ENCODE results near the gene GYS1. TPM values are rescaled to one million over a fixed set of nuclear protein-coding genes. Genes with fewer than 3 reads are reported as not detected.
"Not testable (repeated sequence)": the region's sequence is repeated elsewhere in the genome, so short reads cannot be mapped to it uniquely, and the experiment has no call there.

GYS1 gene
- total RNA-seq, 1 donor from 2014 or later, result 24.8 TPM

DNA sequence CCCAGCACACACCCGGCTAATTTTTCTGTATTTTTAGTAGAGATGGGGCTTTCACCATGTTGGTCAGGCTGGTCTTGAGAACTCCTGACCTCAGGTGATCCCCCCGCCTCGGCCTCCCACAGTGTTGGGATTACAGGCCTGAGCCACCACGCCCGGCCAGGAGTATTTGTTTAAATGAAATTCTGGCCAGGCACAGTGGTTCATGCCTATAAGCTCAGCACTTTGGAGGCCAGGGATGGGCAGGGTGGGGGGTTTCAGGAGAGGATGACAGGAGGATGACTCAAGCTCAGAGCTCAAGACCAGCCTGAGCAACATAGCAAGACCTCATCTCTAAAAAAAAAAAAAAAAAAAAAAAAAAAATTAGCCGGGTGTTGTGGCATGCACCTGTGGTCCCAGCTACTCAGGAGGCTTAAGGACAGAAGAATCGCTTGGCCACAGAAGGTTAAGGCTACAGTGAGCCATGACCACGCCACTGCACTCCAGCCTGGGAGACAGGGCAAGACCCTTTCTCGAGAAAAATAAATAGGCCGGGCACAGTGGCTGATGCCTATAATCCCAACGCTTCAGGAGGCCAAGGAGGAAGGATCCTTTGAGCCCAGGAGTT, 67.8 kb downstream of the GYS1 start:
- TF ChIP-seq, protein P1, sequence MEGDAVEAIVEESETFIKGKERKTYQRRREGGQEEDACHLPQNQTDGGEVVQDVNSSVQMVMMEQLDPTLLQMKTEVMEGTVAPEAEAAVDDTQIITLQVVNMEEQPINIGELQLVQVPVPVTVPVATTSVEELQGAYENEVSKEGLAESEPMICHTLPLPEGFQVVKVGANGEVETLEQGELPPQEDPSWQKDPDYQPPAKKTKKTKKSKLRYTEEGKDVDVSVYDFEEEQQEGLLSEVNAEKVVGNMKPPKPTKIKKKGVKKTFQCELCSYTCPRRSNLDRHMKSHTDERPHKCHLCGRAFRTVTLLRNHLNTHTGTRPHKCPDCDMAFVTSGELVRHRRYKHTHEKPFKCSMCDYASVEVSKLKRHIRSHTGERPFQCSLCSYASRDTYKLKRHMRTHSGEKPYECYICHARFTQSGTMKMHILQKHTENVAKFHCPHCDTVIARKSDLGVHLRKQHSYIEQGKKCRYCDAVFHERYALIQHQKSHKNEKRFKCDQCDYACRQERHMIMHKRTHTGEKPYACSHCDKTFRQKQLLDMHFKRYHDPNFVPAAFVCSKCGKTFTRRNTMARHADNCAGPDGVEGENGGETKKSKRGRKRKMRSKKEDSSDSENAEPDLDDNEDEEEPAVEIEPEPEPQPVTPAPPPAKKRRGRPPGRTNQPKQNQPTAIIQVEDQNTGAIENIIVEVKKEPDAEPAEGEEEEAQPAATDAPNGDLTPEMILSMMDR (IDR thresholded peaks at IDR 0.05; ENCODE audit: insufficient read depth, low read length, poor library complexity, severe bottlenecking), result no peak
- DNase-seq (ENCODE audit: low read depth), result peak; percentile 71
- H3K4me3 ChIP-seq (ENCODE audit: low read depth, low read length), result no peak overlapping the region
- H3K36me3 ChIP-seq (ENCODE audit: control insufficient read depth, insufficient read depth, low read length), result no peaks in the 10 kb centered on the region
- no peaks in the 10 kb centered on the region for H3K27me3 ChIP-seq (ENCODE audit: control insufficient read depth, insufficient read depth, low read length)

DNA sequence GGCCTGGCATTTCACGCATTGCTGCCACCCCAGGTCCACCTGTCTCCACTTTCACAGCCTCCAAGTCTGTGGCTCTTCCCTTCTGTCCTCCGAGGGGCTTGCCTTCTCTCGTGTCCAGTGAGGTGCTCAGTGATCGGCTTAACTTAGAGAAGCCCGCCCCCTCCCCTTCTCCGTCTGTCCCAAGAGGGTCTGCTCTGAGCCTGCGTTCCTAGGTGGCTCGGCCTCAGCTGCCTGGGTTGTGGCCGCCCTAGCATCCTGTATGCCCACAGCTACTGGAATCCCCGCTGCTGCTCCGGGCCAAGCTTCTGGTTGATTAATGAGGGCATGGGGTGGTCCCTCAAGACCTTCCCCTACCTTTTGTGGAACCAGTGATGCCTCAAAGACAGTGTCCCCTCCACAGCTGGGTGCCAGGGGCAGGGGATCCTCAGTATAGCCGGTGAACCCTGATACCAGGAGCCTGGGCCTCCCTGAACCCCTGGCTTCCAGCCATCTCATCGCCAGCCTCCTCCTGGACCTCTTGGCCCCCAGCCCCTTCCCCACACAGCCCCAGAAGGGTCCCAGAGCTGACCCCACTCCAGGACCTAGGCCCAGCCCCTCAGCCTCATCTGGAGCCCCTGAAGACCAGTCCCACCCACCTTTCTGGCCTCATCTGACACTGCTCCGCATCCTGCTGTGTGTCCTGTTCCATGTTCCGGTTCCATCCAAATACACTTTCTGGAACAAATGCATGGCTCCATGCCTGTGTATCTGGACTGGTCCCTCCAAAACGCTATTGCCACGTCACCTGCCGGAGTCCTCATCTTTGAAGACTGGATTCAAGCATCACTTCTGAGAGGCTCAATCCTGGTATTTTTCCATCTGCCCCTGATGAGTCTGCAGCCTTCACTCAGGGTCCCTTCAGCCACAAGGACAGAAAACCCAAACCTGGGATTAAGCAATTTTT, 70.3 kb downstream of the GYS1 start:
- DNase-seq (ENCODE audit: low read depth), result no peak
- Histone ChIP-seq H3K27me3 (ENCODE audit: control insufficient read depth, insufficient read depth, low read length) (no peaks in the 10 kb centered on the region), H3K4me3 (ENCODE audit: low read depth, low read length) (no peak overlapping the region), H3K36me3 (ENCODE audit: control insufficient read depth, insufficient read depth, low read length) (no peaks in the 10 kb centered on the region)
- TF ChIP-seq, protein P1 (IDR thresholded peaks at IDR 0.05; ENCODE audit: insufficient read depth, low read length, poor library complexity, severe bottlenecking), result no peak

DNA sequence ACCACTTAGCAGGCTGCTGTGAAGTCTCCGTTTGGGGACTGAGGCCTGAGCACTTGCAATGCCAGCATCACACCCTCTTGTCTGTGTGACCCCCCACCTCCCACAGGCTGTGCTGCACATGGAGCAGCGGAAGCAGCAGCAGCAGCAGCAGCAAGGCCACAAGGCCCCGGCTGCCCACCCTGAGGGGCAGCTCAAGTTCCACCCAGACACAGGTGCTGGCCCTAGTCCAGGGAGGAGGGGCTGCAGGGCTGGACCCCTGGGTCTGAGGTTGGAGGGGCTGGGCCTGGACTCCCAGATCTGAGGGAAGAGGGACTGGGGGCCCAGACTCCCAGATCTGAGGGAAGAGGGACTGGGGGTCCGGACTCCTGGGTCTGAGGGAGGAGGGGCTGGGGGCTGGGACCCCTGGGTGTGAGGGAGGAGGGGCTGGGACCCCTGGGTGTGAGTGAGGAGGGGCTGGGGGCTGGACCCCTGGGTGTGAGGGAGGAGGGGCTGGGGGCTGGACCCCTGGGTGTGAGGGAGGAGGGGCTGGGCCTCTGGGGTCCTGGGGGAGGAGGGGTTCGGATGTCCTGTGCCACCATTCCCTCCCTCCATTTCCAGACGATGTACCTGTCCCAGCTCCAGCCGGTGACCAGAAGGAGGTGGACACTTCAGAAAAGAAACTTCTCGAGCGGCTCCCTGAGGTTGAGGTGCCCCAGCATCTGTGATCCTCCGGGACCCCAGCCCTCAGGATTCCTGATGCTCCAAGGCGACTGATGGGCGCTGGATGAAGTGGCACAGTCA, 71.2 kb downstream of the GYS1 start:
- no peak for DNase-seq (ENCODE audit: low read depth)
- Histone ChIP-seq H3K36me3 (ENCODE audit: control insufficient read depth, insufficient read depth, low read length) (no peaks in the 10 kb centered on the region), H3K4me3 (ENCODE audit: low read depth, low read length) (no peak overlapping the region), H3K27me3 (ENCODE audit: control insufficient read depth, insufficient read depth, low read length) (no peaks in the 10 kb centered on the region)
- TF ChIP-seq, protein P1 (IDR thresholded peaks at IDR 0.05; ENCODE audit: insufficient read depth, low read length, poor library complexity, severe bottlenecking), result no peak

DNA sequence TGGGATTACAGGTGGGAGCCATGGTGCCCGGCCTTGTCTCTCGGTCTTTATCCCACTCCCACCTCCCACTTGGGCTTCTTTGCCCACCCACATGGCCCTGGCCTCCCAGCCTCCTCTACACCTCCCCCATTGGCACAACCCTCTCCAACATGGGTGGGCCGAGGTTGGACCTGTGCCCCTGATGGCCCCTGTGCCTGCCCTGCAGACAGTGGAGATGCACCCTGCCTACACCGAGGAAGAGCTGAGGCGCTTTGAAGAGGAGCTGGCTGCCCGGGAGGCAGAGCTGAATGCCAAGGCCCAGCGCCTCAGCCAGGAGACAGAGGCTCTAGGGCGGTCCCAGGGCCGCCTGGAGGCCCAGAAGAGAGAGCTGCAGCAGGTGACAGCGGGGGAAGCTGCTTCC, 72.2 kb downstream of the GYS1 start:
- H3K4me3 ChIP-seq (ENCODE audit: low read depth, low read length), result no peak overlapping the region
- TF ChIP-seq, protein P1 (IDR thresholded peaks at IDR 0.05; ENCODE audit: insufficient read depth, low read length, poor library complexity, severe bottlenecking), result no peak
- no peaks in the 10 kb centered on the region for H3K36me3 ChIP-seq (ENCODE audit: control insufficient read depth, insufficient read depth, low read length)

DNA sequence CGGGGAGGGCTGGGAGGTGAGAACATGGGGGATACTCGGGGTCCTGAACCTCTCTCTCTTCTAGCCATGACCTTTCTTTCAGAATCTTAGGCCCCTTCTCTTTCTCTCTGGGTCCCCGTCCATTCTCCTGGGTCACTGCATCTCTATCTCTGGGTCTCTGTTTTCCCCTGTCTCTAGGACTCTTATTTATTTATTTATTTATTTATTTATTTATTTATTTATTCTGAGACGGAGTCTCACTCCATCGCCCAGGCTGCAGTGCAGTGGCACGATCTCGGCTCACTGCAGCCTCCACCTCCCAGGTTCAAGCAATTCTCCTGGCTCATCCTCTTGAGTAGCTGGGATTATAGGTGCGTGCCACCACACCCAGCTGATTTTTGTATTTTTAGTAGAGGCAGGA, 73.8 kb downstream of the GYS1 start:
- DNase-seq (ENCODE audit: low read depth); H3K27me3 ChIP-seq (ENCODE audit: control insufficient read depth, insufficient read depth, low read length); H3K36me3 ChIP-seq (ENCODE audit: control insufficient read depth, insufficient read depth, low read length); H3K4me3 ChIP-seq (ENCODE audit: low read depth, low read length): not testable (repeated sequence)

More for the DNA sequence above, 72.2 kb downstream of the GYS1 start:
- no peak for DNase-seq (ENCODE audit: low read depth)
- H3K27me3 ChIP-seq (ENCODE audit: control insufficient read depth, insufficient read depth, low read length), result no peaks in the 10 kb centered on the region

DNA sequence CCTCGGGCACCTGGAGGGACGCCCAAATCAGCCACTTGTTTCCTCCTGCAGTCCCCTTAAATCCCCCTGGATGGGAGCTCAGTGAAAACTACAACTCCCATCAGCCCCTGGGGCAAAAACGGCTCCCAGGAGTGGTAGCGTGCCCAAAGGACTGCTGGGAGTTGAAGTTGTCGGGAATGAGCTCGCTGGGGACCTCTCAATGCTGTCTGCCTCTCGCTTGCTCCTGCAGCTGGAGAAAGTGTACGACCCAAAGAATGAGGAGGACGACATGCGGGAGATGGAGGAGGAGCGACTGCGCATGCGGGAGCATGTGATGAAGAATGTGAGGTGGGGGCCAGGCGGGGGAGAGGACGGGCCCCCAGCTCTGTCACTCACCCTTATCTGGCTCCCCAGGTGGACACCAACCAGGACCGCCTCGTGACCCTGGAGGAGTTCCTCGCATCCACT, 74.3 kb downstream of the GYS1 start:
- Histone ChIP-seq H3K4me3 (ENCODE audit: low read depth, low read length) (no peak overlapping the region), H3K27me3 (ENCODE audit: control insufficient read depth, insufficient read depth, low read length) (no peaks in the 10 kb centered on the region), H3K36me3 (ENCODE audit: control insufficient read depth, insufficient read depth, low read length) (no peaks in the 10 kb centered on the region)
- TF ChIP-seq, protein P1 (IDR thresholded peaks at IDR 0.05; ENCODE audit: insufficient read depth, low read length, poor library complexity, severe bottlenecking), result no peak
- DNase-seq (ENCODE audit: low read depth), result no peak

Measured in kidney epithelial cell (primary cell).